H54 (cell line): ENCODE measurements around the gene MAD1L1.
A peak's percentile ranks its signal among the peaks of the same experiment; 100 is the strongest.
"Not testable (repeated sequence)": the region's sequence is repeated elsewhere in the genome, so short reads cannot be mapped to it uniquely, and the experiment has no call there.

Experiments
- DNase-seq: peaks from one replicate; pipeline ENCODE4 v3.0.0; 2011; ENCODE audit warnings: low spot score, mixed read lengths; ENCODE audit not compliant: insufficient read length
- FAIRE-seq: peaks from 3 replicates; lab custom pipeline; 2011; peaks lifted over from hg19 to GRCh38; lab: Jason Lieb, UNC
- POLR2A ChIP-seq: IDR thresholded peaks from 2 replicates; pipeline ENCODE4 v1.6.1; 2011; ENCODE audit warnings: low read depth, mild to moderate bottlenecking, low read length

MAD1L1 gene

GRCh38 chr7:2232766-2233520 is at the start of gene MAD1L1:
Gene MAD1L1 (minus strand): TSS chr7:2232945. CDS start chr7:2230133, 2,812 bp downstream.
- no peak for FAIRE-seq
- peak; percentile 96 for TF ChIP-seq POLR2A

GRCh38 chr7:2282185-2282751 is 49.5 kb upstream of the MAD1L1 start:
- DNase-seq (no peak), FAIRE-seq (no peak)
- TF ChIP-seq POLR2A: no peak

More at GRCh38 chr7:2232766-2233520, at the start of gene MAD1L1:
- peak; percentile 100 for DNase-seq

DNA sequence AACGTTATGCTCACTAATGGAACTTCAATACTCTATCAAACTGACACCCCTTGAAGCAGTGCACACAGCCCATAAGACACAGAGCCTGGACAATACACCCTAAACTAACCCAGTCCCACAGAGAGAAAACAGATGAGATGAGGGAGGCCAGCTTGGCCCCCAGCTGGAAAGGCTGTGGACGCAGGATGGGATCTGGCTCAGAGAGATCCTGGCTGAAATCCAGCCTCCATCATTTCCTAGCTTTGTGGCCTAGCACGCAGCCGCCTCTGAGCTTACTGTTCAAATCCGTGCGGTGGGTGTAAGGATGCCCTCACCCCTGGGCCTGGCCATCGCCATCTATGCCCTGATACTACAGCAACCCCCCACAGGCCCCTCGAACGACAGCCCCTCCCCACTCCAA is 48.8 kb upstream of the MAD1L1 start:
- FAIRE-seq: no peak
- TF ChIP-seq POLR2A: no peak

GRCh38 chr7:2280424-2280823 is 47.7 kb upstream of the MAD1L1 start:
- FAIRE-seq (no peak), DNase-seq (no peak)
- TF ChIP-seq POLR2A: no peak

More for the DNA sequence above, 48.8 kb upstream of the MAD1L1 start:
- no peak for DNase-seq

DNA sequence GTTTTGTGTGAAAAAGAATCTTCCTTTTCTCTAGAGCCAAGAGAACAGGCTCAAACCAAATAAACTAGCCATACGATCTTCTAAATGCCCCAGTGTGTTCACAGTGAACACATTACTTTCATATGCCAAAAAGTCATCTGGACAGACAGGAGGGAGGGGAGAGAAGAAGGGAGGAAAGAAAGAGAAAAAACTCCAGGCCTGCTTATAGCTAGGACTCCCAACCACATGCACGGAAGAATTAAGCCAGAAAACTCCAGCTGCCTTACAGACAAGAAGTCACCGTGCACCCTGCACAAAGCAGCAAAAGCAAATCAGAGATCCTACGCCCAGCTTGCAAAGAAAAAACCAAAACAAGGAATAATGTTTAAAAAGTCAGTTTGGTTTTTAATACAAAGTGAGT is 47.2 kb upstream of the MAD1L1 start:
- DNase-seq: no peak
- TF ChIP-seq POLR2A: no peak
- FAIRE-seq: no peak

- TF ChIP-seq POLR2A: no peak
- FAIRE-seq (no peak), DNase-seq (no peak)
Observed at GRCh38 chr7:2278026-2278425, 45.3 kb upstream of the MAD1L1 start.

GRCh38 chr7:2276107-2276506 is 43.4 kb upstream of the MAD1L1 start:
- no peak for DNase-seq
- FAIRE-seq: no peak
- no peak for TF ChIP-seq POLR2A

DNA sequence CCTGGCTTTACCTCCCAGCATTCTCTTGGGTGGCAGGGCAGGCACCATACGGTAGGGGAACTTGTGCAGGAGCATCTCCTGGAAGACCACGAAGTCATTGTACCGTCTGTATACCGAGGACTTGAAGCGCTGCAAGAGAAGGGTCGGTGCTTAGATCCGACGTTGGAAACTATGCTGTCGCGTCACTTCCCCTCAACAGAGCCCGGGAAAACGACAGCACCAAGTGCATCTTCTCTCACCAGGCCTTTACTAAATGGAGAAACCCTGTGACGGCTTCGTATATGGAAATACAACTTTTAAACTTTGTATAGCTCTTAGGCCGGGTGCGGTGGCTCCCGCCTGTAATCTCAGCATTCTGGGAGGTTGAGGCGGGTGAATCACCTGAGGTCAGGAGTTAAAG is 42.4 kb upstream of the MAD1L1 start:
- no peak for DNase-seq
- no peak for FAIRE-seq

DNA sequence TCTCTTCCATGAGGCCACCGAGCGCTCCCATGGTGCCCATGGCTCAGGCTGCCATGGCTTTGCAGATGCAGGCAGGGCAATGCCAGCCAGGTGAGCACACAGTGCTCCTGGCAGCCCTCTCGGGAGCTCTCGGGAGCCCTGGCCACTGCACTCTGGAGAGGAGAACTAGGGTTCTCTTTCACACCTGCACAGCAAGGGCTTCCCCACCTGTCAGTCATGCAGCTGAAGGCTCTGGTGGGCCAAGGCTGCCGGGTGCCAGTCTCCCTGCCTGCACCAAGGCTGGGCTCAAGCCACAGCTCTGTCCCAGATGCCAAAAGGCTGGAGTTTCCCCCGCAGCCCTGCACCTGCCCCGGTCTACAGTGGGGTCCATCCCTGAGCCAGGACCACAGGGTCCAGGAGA is 41.9 kb upstream of the MAD1L1 start:
- no peak for FAIRE-seq

More for the DNA sequence above, 42.4 kb upstream of the MAD1L1 start:
- TF ChIP-seq POLR2A: no peak

GRCh38 chr7:2273866-2274265 is 41.1 kb upstream of the MAD1L1 start:
- TF ChIP-seq POLR2A: no peak

More for the DNA sequence above, 41.9 kb upstream of the MAD1L1 start:
- no peak for TF ChIP-seq POLR2A
- DNase-seq: no peak

DNA sequence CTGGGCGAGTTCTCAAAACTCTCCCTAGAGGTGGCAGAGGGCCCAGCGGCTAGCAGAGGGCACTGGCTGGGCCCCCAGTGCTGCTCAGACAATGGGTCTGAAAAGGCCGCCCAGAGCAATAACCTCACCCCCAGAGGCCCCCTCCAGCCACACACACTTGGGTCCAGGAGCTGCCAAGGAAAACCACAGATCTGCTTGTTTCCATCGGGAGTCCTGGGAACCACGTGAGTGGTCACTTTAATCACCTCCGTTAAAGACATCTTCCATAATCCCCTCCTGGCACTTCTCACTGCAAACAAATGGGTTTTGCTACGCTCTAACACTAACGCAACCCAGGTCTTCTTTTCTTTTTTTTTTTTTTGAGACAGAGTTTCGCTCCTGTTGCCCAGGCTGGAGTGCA is 39.3 kb upstream of the MAD1L1 start:
- TF ChIP-seq POLR2A: no peak
- DNase-seq (no peak), FAIRE-seq (no peak)

More at GRCh38 chr7:2273866-2274265, 41.1 kb upstream of the MAD1L1 start:
- no peak for DNase-seq
- no peak for FAIRE-seq

- no peak for FAIRE-seq
- DNase-seq: no peak
- no peak for TF ChIP-seq POLR2A
Observed at GRCh38 chr7:2271273-2272026, 38.7 kb upstream of the MAD1L1 start.

- no peak for DNase-seq
- no peak for TF ChIP-seq POLR2A
- no peak for FAIRE-seq
Observed at GRCh38 chr7:2270495-2270894, 37.8 kb upstream of the MAD1L1 start.

DNA sequence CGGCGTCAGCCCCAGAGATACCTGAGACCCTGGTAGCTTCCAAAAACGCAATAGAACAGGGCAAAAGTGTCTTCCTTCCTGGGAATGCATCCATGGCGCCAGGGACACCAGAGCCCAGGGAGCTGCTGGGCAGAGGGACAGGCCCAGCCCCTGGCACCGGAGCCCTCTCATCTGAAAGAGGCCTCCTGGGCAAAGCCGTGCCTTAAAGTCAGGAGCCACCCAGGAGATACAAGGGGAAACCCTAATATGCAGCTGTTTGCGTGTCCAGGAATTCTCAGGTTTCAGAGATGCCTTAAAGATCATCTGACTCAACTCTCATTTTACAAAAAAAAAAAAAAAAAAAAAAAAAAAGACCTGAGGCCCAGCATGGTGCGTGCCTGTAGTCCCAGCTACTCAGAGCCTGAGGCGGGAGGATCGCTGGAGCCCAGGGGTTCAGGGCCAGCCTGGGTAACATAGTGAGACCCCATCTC is 37.3 kb upstream of the MAD1L1 start:
- no peak for TF ChIP-seq POLR2A
- DNase-seq (no peak), FAIRE-seq (no peak)

- not testable (repeated sequence) for DNase-seq, FAIRE-seq
Observed at GRCh38 chr7:2269089-2269990, 36.6 kb upstream of the MAD1L1 start.
